GM23248 (cell line): ENCODE measurements around the gene KBTBD13.

ENCODE experiments used
- EZH2 ChIP-seq: fragments of 200-600 bp; sonication (generic); IDR thresholded peaks from 2 replicates; pipeline ENCODE4 v1.6.1; 2018; ENCODE audit warnings: antibody characterized with exemption, mild to moderate bottlenecking; ENCODE audit not compliant: insufficient read depth, poor library complexity, severe bottlenecking
- EZH2phosphoT487 ChIP-seq: fragments of 200-600 bp; sonication (generic); IDR thresholded peaks from 2 replicates; pipeline ENCODE4 v1.6.1; 2018; ENCODE audit warnings: antibody characterized with exemption, moderate library complexity, mild to moderate bottlenecking, low read depth; ENCODE audit not compliant: insufficient read depth

DNA sequence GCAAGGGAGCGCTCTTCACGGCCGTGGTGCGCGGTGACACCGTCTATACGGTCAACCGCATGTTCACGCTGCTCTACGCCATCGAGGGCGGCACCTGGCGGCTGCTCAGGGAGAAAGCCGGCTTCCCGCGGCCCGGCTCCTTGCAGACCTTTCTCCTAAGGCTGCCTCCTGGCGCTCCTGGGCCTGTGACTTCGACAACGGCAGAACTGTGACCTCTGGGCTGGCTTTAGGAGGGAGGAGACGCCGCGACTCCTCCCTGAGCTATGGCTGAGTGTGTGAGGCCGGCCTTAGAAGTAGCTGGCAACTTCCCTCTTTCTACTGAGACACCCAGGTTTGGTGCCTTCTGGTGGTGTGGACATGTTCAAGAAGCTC is 1.4 kb downstream of the KBTBD13 start:
- TF ChIP-seq EZH2 (no peak), EZH2phosphoT487 (no peak)
